H54 (cell line): ENCODE measurements around the gene PHAF1.

Experiments used
- DNase-seq: peaks from one replicate; pipeline ENCODE4 v3.0.0; 2011; ENCODE audit warnings: low spot score, mixed read lengths; ENCODE audit not compliant: insufficient read length
- FAIRE-seq: peaks from 3 replicates; lab custom pipeline; 2011; peaks lifted over from hg19 to GRCh38; lab: Jason Lieb, UNC
- POLR2A ChIP-seq: IDR thresholded peaks from 2 replicates; pipeline ENCODE4 v1.6.1; 2011; ENCODE audit warnings: low read depth, mild to moderate bottlenecking, low read length

PHAF1 gene

DNA sequence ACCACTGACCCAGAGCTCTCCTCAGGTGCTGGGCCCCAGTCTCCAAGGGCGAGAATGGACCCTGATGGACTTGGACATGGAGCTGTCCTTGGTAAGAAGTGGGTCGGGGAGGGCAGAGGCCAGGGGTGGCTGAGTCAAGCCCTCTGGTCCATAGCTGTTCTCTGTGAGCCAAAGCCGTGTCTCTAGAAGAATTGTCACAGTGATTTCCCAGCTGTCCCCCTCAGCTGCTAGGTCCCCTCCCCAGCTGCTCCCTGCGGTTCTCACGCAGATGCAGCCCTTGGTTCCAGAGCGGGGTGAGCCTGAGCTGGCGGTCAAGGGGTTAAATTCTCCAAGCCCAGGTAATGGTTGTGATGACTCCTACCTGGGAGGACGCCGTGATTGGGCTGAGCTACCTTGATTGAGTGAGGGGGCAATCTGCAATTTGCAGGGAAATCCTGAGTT, 59.3 kb downstream of the PHAF1 start:
- FAIRE-seq, result no peak
- no peak for DNase-seq

GRCh38 chr16:67169642-67170167, 60.0 kb downstream of the PHAF1 start:
- no peak for TF ChIP-seq POLR2A
- DNase-seq (no peak), FAIRE-seq (no peak)

More for the DNA sequence above, 59.3 kb downstream of the PHAF1 start:
- no peak for TF ChIP-seq POLR2A

DNA sequence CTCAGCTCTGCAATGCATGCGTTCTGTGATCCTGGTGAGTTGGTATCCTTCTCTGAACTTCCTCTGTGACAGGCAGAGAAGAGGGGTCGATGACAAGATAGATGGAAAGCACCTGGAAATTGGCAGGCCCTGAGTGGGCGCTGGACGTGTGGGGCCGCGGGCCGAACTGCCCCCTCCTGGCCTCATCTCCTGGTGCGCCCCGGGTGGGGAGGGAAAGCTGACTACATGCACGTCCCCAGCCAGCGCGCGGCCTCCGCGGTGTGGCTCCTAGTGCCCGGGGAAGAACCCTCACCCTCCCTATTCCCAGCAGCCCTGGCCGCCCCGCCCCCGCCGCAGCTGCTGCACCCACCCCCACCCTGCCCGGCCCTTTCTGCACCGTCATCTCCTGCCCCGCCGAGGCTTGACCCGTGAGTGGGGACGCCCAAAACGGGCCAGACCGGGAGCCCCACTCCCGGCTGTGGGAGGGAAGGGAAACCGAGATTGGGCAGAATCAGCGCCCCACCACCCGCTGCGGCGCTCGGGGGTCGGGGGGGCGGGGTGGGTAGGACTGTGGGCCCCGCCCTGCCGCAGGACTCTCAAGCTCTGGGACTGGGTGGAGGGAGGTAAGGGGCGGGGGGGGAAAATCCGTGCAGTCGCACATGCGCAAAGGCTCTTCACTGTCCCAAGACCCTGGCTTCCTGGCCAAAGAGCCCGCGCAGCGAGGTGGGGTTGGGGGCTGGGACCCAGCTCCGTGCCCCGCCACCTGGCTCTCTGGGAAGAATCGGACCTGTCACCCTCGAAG, 60.6 kb downstream of the PHAF1 start, which contains the start of gene NOL3:
Gene NOL3, plus strand, starts transcription at position 371 of the 781 bp plus-strand sequence.
- DNase-seq, result peak; percentile 90
- FAIRE-seq, result no peak
- TF ChIP-seq POLR2A, result peak; percentile 79

DNA sequence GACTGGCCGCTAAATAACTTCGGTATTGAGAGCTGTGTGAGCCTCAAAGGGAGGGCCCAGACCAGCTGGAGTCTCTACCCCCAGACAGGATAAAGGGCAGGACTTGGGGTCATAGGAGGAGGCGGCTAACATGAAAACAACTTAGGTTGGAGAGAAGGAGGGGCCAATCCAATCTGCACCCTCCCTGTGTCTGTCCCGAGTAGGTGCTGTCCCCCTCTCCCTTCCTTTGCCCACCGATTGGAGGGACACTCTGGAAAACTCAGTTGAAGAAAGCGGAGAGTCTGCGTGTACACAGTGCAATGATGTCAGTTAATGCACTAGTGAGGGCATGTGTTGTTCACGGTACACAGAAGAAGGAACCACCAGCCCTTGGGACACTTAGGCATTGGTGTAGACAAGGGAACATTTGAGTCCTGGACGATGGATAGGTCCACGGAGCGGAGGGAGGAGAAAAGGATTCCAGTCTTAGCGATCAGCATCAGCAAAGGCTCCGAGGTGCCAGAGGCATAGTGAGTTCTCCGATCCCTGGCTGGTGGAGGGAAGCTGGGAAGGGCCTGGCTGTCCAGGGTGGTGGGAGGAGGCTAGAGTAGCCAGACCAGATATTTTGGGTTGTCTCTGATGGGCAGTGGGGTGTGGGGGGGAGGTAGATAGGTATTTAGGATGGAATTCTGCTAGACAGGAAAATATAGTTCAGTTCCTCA, 61.4 kb downstream of the PHAF1 start:
- no peak for FAIRE-seq
- TF ChIP-seq POLR2A, result 0 out of 2 replicates have a peak, but pooled peaks have one; percentile 12
- DNase-seq, result no peak

GRCh38 chr16:67173323-67173722, 63.6 kb downstream of the PHAF1 start:
- no peak for FAIRE-seq
- DNase-seq, result no peak
- TF ChIP-seq POLR2A, result no peak

DNA sequence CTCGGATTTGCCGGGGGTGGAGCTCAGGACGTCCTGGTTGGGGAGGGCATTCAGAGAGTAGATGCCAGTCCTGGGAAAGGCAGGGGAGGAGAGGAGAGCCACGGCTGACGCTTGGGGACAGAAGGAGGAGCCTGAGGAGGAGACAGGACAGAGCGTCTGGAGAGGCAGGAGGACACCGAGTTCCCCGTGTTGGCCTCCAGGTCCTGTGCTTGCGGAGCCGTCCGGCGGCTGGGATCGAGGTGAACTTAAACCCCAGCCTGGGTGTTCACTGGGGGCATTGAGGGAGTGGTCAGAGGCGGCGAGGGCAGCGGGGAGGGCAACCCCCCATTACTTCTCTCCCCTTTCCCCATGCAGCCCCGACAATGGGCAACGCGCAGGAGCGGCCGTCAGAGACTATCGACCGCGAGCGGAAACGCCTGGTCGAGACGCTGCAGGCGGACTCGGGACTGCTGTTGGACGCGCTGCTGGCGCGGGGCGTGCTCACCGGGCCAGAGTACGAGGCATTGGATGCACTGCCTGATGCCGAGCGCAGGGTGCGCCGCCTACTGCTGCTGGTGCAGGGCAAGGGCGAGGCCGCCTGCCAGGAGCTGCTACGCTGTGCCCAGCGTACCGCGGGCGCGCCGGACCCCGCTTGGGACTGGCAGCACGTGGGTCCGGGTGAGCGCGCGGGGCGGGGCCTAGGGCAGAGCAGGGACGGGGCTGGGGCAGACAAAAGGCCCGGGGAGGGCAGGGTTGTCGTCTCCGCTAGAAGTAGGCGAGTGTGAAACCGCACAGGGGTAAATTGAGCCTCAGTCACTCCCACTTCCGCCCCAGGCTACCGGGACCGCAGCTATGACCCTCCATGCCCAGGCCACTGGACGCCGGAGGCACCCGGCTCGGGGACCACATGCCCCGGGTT, 64.3 kb downstream of the PHAF1 start:
- TF ChIP-seq POLR2A, result peak; percentile 72
- peak; percentile 97 for DNase-seq
- no peak for FAIRE-seq

- FAIRE-seq (no peak), DNase-seq (no peak)
- no peak for TF ChIP-seq POLR2A
Measured at GRCh38 chr16:67174706-67175231, 65.0 kb downstream of the PHAF1 start.

GRCh38 chr16:67176662-67177061, 66.9 kb downstream of the PHAF1 start:
- no peak; the same call in 1 of the 2 replicates for TF ChIP-seq POLR2A
- DNase-seq (no peak), FAIRE-seq (no peak)

- TF ChIP-seq POLR2A, result 0 out of 2 replicates have a peak, but pooled peaks have one; percentile 22
- no peak for DNase-seq
Measured at GRCh38 chr16:67177743-67178699, 68.3 kb downstream of the PHAF1 start.

DNA sequence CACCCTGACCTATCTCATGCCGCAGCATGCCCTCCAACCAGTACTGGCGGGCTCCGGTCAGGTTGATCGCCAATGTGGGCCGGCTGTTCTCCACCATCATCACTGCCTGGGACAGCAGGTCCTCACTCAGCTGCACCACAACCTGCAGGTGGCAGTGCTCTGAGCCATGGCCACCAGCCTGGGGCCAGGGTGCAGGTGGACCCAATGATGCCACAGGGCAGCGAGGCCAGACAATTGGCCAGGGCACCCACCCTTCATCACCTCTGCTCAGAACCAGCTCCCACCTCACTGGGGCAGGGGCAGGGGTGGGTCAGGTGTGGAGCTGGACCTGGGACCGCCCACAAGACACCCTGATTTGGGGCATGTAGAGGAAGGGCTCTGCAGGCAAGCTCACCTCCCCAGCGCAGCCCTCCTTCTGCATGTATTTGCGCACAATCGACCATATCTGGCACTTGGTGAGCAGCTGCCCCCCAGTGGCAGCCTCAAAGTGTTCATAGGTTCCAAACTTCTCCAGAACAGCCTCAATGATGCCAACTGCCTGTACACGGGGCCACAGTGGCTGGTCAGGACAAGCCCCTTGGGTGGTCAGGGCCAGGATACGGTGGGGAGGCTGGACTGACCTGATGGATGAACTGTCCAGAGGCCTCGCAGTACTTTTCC, 69.8 kb downstream of the PHAF1 start:
- FAIRE-seq, result no peak
- no peak for DNase-seq
- no peak for TF ChIP-seq POLR2A

More at GRCh38 chr16:67177743-67178699, 68.3 kb downstream of the PHAF1 start:
- no peak for FAIRE-seq

GRCh38 chr16:67180166-67180565, 70.4 kb downstream of the PHAF1 start:
- no peak for TF ChIP-seq POLR2A

GRCh38 chr16:67181346-67181745, 71.6 kb downstream of the PHAF1 start:
- DNase-seq (peak; percentile 95), FAIRE-seq (peak; percentile 65)
- no peak for TF ChIP-seq POLR2A

More at GRCh38 chr16:67180166-67180565, 70.4 kb downstream of the PHAF1 start:
- DNase-seq, result no peak
- no peak for FAIRE-seq
